Naive B cell (primary cell): Measurements from ENCODE around the gene FAM90A1. TPM values are rescaled to one million over a fixed set of nuclear protein-coding genes. Genes with fewer than 3 reads are reported as not detected.
"Not testable (repeated sequence)": the region's sequence is repeated elsewhere in the genome, so short reads cannot be mapped to it uniquely, and the experiment has no call there.

Experiments
- ATAC-seq, 2 donors: fragments of 150-1000 bp; cut with Tn5 transposase; 2 replicates each; pipeline ENCODE4 v1.10.0; 2021; ENCODE audit warnings: low read depth in 2 of 2, mild to moderate bottlenecking in 2 of 2, moderate library complexity in 2 of 2
- DNase-seq: peaks from one replicate; pipeline ENCODE4 v3.0.0; 2022
- H3K27ac Mint-ChIP-seq, 6 donors: one replicate each; pipeline ENCODE4 v1.8.0; 2020 to 2022; ENCODE audit warnings: mild to moderate bottlenecking in 6 of 6, mixed read lengths in 6 of 6, moderate library complexity in 5 of 6, inconsistent platforms in 2 of 6
- H3K27me3 Mint-ChIP-seq, 3 donors: one replicate each; pipeline ENCODE4 v1.8.0; 2021 to 2022; ENCODE audit warnings: mixed read lengths in 3 of 3, mild to moderate bottlenecking in 1 of 3
- H3K36me3 Mint-ChIP-seq, 2 donors: one replicate each; pipeline ENCODE4 v1.8.0; 2020 to 2022; ENCODE audit warnings: mixed read lengths in 2 of 2, inconsistent platforms in 1 of 2, mild to moderate bottlenecking in 1 of 2
- H3K4me1 Mint-ChIP-seq, 3 donors: one replicate each; pipeline ENCODE4 v1.8.0; 2020 to 2022; ENCODE audit warnings: mixed read lengths in 3 of 3, inconsistent platforms in 1 of 3, mild to moderate bottlenecking in 1 of 3, moderate library complexity in 1 of 3
- H3K4me3 Mint-ChIP-seq, 8 donors: one replicate each; pipeline ENCODE4 v1.8.0; 2020 to 2022; ENCODE audit warnings: mild to moderate bottlenecking in 8 of 8, mixed read lengths in 8 of 8, moderate library complexity in 8 of 8, inconsistent platforms in 2 of 8
- H3K9me3 Mint-ChIP-seq, 7 donors: one replicate each; pipeline ENCODE4 v1.8.0; 2020 to 2022; ENCODE audit warnings: mixed read lengths in 7 of 7, mild to moderate bottlenecking in 5 of 7, inconsistent platforms in 2 of 7, moderate library complexity in 1 of 7
- polyA plus RNA-seq, 6 donors: library from polyadenylated mRNA; unstranded; fragments of 300-500 nt; fragmentation: Illumina TruSeq; gene quantifications; one replicate each; pipeline ENCODE4 v1.2.3, GENCODE V29; 2021; ENCODE audit warnings: low read depth in 6 of 6

Gene FAM90A1
- polyA plus RNA-seq, 6 donors from 2014 or later = not detected

GRCh38 chr12:8179989-8180585 lies 47.3 kb downstream of the FAM90A1 start:
- not testable (repeated sequence) for H3K27me3 Mint-ChIP-seq, H3K9me3 Mint-ChIP-seq, H3K36me3 Mint-ChIP-seq
- DNase-seq (peak; percentile 85), ATAC-seq (peak; percentile 84 to 87)
- H3K27ac Mint-ChIP-seq = peak overlapping the region; percentile 1 to 82 (median 68)
- H3K4me1 Mint-ChIP-seq = peaks cover 4 to 24% (median 11%) of the 10 kb centered on the region in 3 donors
- peak overlapping the region; percentile 76 to 92 (median 84) for H3K4me3 Mint-ChIP-seq

GRCh38 chr12:8172911-8173310 lies 54.5 kb downstream of the FAM90A1 start:
- not testable (repeated sequence) for H3K27me3 Mint-ChIP-seq, DNase-seq, H3K4me1 Mint-ChIP-seq, H3K4me3 Mint-ChIP-seq, H3K36me3 Mint-ChIP-seq, H3K9me3 Mint-ChIP-seq, ATAC-seq, H3K27ac Mint-ChIP-seq

Other genes starting within 250 kb of the FAM90A1 start
- 10 to 100 TPM in 3 of 6 donors, 1 to 10 TPM in 3; 4.6 to 18.4 (median 10.3) TPM for gene FOXJ2, start 194.9 kb downstream of the FAM90A1 start, polyA plus RNA-seq
- under 1 TPM in 2 of 6 donors, not detected in 4; 0.23 to 0.43 TPM for gene C3AR1, start 161.3 kb downstream of the FAM90A1 start, polyA plus RNA-seq
- 10 to 100 TPM; 19.6 to 35.8 (median 24.2) TPM for gene NECAP1, start 145.3 kb downstream of the FAM90A1 start, polyA plus RNA-seq
- 10 to 100 TPM; 27.3 to 85.8 (median 33.5) TPM for gene CLEC4A, start 104.0 kb downstream of the FAM90A1 start, polyA plus RNA-seq
- gene ZNF705A, start 70.6 kb downstream of the FAM90A1 start, polyA plus RNA-seq = not detected
- not detected for gene CLEC6A, start 228.3 kb upstream of the FAM90A1 start, polyA plus RNA-seq